Daoy (cell line): Measurements from ENCODE around the gene FAM168A. TPM values are rescaled to one million over a fixed set of nuclear protein-coding genes. Genes with fewer than 3 reads are reported as not detected.
A peak's percentile ranks its signal among the peaks of the same experiment; 100 is the strongest.

Source experiments
- DNase-seq: peaks from one replicate; pipeline ENCODE4 v3.0.0-alpha.2; 2015; ENCODE audit warnings: low read depth
- total RNA-seq: library from RNA; depleted of rRNA; stranded (reverse); fragments of >200 nt; shearing (Covaris generic); gene quantifications from 2 replicates; pipeline ENCODE4 v1.2.3, GENCODE V29; 2014; rRNA removed

Gene FAM168A
- 8.9 and 11.6 TPM in 2 replicates for total RNA-seq

DNA sequence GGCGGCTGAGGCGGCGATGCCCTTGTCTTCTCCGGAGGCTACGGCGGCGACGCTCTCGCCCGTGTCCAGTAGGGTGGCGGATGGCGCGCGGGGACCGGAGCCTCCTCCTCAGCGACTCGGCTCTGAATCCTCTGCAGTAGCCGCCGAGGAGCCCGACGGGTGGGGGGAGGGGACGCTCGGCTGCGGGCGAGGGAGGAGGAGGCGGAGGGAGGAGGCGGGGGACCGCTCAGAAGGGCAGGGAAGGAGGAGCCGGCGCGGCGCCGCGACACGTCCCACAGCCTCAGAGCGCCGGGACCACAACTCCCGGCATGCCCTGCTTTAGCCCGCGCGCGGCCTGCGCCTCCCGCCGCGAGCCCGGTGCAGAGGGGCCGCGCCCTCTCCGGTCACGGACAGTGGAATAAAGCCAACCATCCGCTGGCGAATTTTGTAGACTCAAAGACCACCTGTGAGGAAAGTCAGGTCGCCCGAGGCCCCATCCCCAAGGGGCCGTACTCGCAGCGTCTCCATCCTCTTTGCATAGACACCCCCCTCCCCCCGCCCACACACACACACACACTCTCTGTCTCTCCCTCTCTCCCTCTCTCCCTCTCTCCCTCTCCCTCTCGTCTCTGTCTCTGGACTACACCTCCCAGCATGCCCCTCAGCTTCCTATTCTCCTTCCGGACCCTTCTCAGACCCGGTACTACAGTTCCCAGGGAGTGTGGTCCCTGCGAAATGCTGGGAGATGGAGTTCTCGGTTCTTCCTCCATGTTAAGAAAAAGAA, at the start of gene FAM168A:
FAM168A (minus strand) TSS at position 157 of the 763 bp plus-strand sequence. CDS start 129,638 bp downstream, outside the sequence.
- peak; percentile 98 for DNase-seq

DNA sequence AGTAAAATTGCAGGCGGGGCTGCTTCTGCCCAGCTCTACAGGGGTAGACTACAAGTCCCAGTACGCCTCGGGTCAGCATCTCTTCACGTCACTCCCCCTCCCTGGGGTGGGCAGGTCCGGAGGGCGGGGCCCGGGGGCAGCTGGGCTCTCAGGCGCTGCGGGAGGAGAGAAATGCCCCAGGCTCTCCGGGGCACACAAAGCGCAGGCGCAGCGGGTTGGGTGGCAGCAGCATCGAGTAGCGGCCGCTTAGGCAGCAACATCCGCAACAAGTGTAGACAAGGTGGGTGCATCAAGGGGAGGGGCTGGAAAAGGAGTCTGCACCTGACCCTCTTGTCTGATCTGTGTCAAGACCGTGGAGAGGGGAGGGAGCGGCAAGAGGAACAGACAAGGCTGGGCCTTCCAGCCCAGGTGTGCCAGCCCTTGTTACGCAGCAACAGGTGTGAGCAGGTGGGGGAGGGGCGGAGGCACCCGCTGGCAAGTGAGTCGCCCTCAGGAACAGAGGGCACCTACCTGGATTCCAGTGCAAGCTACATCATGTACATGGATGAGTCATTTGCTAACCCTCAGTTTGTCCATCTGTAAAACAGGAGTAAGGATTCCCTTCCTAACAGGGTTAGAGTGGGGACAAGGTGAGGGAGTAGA, 49.7 kb upstream of the FAM168A start:
- peak; percentile 86 for DNase-seq

GRCh38 chr11:73645972-73646631, 48.2 kb upstream of the FAM168A start, which contains the start of gene PLEKHB1:
PLEKHB1 (plus strand) TSS chr11:73646581; CDS start chr11:73646609, 28 bp downstream.
- DNase-seq, result no peak

GRCh38 chr11:73645121-73645969, 47.4 kb upstream of the FAM168A start:
- DNase-seq, result no peak

DNA sequence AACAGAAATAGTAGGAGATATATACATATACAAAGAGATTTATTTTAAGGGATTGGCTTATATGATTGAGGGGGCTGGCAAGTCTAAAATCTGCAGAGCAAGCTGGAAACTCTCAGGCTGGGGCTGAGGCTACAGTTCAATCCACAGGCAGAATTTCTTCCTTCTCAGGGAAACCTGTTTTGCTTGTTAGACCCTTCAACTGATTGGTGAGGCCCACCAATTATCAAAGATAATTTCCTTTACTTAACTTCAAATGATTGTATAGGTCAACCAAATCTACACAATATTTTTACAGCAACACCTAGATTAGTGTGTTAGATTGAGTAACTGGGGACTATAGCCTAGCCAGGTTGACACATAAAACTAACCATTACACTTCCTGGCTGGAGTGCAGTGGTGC, 43.8 kb upstream of the FAM168A start:
- no peak for DNase-seq

GRCh38 chr11:73640592-73640991, 42.7 kb upstream of the FAM168A start:
- DNase-seq, result no peak

DNA sequence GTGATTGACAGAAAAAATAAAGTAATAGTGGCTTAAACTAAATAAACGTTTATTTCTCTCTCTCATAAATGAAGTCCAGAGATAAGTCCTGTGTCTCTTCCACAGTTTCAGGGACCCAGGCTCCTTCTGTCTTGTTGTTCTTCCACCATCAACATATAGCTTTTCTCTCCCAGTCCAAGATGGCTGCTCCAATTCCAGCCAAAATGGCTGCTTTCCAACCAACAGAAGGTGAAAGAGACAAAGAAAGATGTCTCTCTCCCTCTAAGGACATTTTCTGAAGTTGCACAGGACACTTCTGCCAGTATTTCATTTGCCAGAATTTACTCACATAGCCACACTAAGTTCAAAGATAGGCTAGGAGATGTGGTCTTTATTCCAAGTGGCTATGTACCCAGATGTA, 39.1 kb upstream of the FAM168A start:
- DNase-seq, result no peak

GRCh38 chr11:73636249-73636648, 38.3 kb upstream of the FAM168A start:
- no peak for DNase-seq

DNA sequence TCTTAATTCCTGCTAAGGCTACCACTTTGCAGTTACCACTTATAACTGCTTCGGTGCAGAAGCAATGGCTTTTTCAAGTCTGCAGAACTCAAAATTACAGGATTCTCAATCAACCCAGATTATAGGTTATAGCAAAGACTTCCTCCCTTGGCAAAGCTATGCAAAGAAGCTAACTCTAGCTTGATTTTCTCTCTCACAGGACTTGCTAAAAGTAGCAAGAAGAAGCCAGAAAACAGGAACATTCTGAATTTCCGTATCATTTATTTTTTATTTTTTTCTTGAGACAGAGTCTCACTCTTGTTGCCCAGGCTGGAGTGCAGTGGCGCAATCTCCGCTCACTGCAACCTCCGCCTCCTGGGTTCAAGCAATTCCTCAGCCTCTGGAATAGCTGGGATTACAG, 37.8 kb upstream of the FAM168A start:
- no peak for DNase-seq

- DNase-seq, result no peak
Measured at GRCh38 chr11:73633999-73634398, 36.1 kb upstream of the FAM168A start.

DNA sequence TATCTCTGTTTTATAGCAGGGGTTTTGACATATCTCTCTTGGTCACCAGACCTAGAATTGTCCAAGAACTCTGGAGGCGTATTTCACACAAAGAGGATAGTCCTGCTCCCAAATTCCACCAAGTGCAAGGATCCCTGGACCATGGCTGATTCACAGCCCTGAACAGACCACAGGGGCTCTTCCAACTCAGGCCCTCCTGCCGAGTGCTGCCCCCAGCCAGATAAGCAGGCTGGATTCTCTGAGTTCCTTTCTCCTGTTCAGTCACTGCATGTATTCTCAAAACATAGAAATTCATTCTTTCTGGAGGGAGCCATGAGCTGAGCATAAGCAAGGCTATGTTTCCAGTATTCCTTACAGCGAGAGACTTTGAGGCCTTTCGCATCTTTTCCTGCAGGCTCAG, 35.1 kb upstream of the FAM168A start:
- no peak for DNase-seq

DNA sequence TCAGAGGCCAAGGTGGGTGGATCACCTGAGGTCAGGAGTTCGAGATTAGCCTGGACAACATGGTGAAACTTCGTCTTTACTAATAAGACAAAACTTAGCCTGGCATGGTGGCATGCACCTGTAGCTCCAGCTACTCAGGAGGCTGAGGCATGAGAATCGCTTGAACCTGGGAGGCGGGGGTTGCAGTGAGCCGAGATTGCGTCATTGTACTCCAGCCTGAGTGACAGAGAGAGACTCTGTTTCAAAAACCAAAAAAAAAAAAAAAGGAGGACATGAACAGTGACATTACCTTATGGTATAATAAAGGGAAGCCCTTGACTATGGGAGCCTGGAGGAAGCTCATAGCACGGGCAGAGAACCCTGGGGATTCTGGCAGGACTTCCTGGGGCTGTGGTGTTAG, 32.0 kb upstream of the FAM168A start:
- no peak for DNase-seq

- DNase-seq, result peak; percentile 68
Measured at GRCh38 chr11:73625696-73626318, 27.9 kb upstream of the FAM168A start.

GRCh38 chr11:73623686-73624085, 25.8 kb upstream of the FAM168A start:
- DNase-seq, result no peak

- no peak for DNase-seq
Measured at GRCh38 chr11:73622926-73623593, 25.1 kb upstream of the FAM168A start.

GRCh38 chr11:73614591-73614990, 16.7 kb upstream of the FAM168A start:
- DNase-seq, result no peak

GRCh38 chr11:73612601-73613140, 14.8 kb upstream of the FAM168A start:
- no peak for DNase-seq

DNA sequence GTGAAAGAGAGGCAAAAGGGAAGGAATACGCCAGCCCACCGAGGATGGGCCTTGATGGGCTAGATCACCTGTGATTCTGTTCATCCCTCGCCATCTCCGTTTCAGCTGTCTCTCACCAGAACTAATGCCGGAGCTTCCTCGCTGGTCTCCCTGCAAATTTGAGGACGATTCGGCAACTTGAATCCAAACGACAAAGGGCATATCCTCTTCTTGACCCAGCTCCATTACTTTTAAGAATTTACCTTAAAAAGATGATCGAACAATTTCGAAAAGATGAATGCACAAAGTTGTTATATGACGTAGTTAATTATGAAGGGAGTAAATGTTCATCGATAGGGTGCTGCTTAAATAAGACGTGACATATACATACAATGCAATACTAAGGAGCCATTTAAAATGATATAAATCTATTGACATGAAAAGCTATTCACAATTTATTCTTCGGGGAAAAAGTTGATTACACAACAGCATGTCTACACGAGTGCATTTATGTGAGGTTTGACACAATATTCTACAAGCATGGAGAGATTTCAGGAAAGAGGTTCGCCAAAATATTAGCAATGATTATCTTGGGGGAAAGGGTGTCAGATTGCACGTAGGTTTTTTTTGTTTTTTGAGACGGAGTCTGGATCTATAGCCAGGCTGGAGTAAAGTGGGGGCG, 937 bp upstream of the FAM168A start:
- no peak for DNase-seq

GRCh38 chr11:73597336-73597955, 466 bp downstream of the FAM168A start:
- no peak for DNase-seq
